ENCODE results near the gene STAT5B. TPM values are rescaled to one million over a fixed set of nuclear protein-coding genes. Genes with fewer than 3 reads are reported as not detected.

The STAT5B gene
- total RNA-seq, 1 experiment from 2014 or later = 36.4 TPM

GRCh38 chr17:42289611-42290181, 13.5 kb upstream of the STAT5B start:
- peaks cover 35% of the 10 kb centered on the region for H3K27me3 Mint-ChIP-seq (ENCODE audit: low read depth)
- TF ChIP-seq ZNF532 (CRISPR knock-in tag; IDR thresholded peaks at IDR 0.05; ENCODE audit: borderline replicate concordance) (no peak), GTF2I (CRISPR knock-in tag; conservative IDR thresholded peaks at IDR 0.05) (no peak), ZBTB21 (CRISPR knock-in tag; IDR thresholded peaks at IDR 0.05; ENCODE audit: borderline replicate concordance) (no peak), TEAD4 (CRISPR knock-in tag; IDR thresholded peaks at IDR 0.05) (no peak), NR3C1 (CRISPR knock-in tag; conservative IDR thresholded peaks at IDR 0.05; ENCODE audit: low read depth) (no peak), SOX15 (CRISPR knock-in tag; IDR thresholded peaks at IDR 0.05) (no peak), ZNF281 (CRISPR knock-in tag; IDR thresholded peaks at IDR 0.05) (no peak), NFYB (CRISPR knock-in tag; conservative IDR thresholded peaks at IDR 0.05; ENCODE audit: low read depth) (no peak), SMAD4 (CRISPR knock-in tag; IDR thresholded peaks at IDR 0.05) (no peak), JAZF1 (CRISPR knock-in tag; IDR thresholded peaks at IDR 0.05) (no peak), TP53 (CRISPR knock-in tag; IDR thresholded peaks at IDR 0.05) (no peak), SMAD3 (CRISPR knock-in tag; IDR thresholded peaks at IDR 0.05; ENCODE audit: borderline replicate concordance) (no peak), ZSCAN18 (CRISPR knock-in tag; IDR thresholded peaks at IDR 0.05) (no peak), FOXJ3 (CRISPR knock-in tag; IDR thresholded peaks at IDR 0.05; ENCODE audit: borderline replicate concordance) (no peak)
- TF ChIP-seq, protein P1, sequence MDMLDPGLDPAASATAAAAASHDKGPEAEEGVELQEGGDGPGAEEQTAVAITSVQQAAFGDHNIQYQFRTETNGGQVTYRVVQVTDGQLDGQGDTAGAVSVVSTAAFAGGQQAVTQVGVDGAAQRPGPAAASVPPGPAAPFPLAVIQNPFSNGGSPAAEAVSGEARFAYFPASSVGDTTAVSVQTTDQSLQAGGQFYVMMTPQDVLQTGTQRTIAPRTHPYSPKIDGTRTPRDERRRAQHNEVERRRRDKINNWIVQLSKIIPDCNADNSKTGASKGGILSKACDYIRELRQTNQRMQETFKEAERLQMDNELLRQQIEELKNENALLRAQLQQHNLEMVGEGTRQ (CRISPR knock-in tag; IDR thresholded peaks at IDR 0.05) = no peak
- no peak overlapping the region for H3K27ac Mint-ChIP-seq
- ChIA-PET CTCF (interaction anchor here (0.8 to 2.6 kb wide), 7 partner anchors 10 to 228 kb away, joined by 3 to 20 read pairs (median 5); partner anchors contain the start of gene KCNH4), POLR2A (interaction anchor here (0.7 to 0.9 kb wide), 2 partner anchors 12 to 22 kb away, joined by 3 to 4 read pairs; no protein-coding TSS in a partner anchor)
- no peaks in the 10 kb centered on the region for H3K36me3 Mint-ChIP-seq
- no peak for ATAC-seq
- peaks cover 16% of the 10 kb centered on the region for H3K4me1 Mint-ChIP-seq
- no peak for DNase-seq (ENCODE audit: low spot score)
- H3K4me3 Mint-ChIP-seq = peak overlapping the region; percentile 54; the same call in 1 of the 2 replicates
- H3K9me3 Mint-ChIP-seq = no peaks in the 10 kb centered on the region
